ENCODE data around the gene SF3A2.
"Not testable (repeated sequence)": the region's sequence is repeated elsewhere in the genome, so short reads cannot be mapped to it uniquely, and the experiment has no call there.

SF3A2 gene, protein sequence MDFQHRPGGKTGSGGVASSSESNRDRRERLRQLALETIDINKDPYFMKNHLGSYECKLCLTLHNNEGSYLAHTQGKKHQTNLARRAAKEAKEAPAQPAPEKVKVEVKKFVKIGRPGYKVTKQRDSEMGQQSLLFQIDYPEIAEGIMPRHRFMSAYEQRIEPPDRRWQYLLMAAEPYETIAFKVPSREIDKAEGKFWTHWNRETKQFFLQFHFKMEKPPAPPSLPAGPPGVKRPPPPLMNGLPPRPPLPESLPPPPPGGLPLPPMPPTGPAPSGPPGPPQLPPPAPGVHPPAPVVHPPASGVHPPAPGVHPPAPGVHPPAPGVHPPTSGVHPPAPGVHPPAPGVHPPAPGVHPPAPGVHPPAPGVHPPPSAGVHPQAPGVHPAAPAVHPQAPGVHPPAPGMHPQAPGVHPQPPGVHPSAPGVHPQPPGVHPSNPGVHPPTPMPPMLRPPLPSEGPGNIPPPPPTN

DNA sequence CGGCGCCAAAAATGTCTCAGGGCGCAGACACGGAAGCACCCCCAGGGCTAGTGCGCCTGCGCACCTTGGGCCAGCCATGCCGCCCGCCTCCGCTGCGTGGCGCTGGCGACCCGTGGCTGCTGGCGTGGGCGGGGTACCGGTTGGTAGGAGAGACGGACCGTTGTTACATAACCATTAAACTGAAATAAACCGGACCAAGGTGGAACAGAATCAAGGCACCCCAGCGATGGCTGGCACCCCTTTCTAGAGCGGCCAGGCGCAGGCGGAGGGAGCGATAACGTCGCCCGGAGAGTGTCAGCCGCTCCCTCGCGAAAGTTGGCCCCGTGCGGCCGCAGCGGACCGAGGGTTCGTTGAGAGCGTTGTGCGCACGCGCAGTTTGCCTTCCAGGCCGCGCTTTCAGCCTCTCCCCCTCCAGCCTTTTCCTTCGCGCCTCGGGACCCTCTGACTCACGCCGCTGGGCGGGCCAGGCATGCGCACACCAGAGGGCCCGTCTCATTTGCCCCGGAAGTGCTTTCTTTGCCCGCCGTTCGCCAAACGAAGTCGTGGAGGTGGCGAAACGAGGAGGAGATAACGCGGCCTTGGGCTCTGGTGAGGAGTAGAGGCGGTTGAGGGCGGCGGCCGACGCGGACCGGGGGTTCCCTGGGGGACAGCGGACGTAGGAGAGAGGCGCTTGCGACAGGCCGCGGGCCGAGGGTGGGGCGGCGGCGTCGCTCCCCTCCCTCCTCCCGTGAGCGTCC, at the start of gene SF3A2, which contains the start of gene PLEKHJ1:
SF3A2 (plus strand) TSS at position 511 of the 737 bp plus-strand sequence. CDS start 6,595 bp downstream, outside the sequence.
PLEKHJ1 (minus strand) TSS at position 16 of the 737 bp plus-strand sequence. CDS start 81 bp downstream, outside the sequence.
- DNase-seq (ENCODE audit: low read depth): peak; percentile 97

DNA sequence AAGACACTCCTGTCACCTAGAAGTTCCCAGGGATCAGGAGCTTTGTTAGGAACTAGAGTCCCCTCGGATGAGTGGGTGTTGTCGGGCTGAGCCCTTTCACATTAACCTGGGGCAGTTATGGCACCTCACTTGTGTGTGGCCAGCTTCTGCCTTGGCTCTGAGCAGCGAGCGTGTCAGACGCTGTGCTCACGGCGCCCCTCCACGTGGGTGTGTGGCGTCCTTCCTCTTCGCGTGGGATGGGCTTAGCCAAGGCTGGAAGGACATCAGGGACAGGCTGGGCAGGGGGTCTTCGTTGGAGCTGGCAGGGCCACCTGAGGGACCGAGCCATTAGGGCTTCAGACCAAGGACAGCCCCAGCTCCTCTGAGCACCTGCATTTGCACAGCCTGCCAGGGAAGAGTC, 49.5 kb upstream of the SF3A2 start:
- no peak for DNase-seq (ENCODE audit: low read depth)

GRCh38 chr19:2188708-2189385, 47.8 kb upstream of the SF3A2 start:
- no peak for DNase-seq (ENCODE audit: low read depth)

GRCh38 chr19:2189880-2190279, 46.7 kb upstream of the SF3A2 start:
- no peak for DNase-seq (ENCODE audit: low read depth)

- no peak for DNase-seq (ENCODE audit: low read depth)
These were observed 45.7 kb upstream of the SF3A2 start for GRCh38 chr19:2190848-2191455.

DNA sequence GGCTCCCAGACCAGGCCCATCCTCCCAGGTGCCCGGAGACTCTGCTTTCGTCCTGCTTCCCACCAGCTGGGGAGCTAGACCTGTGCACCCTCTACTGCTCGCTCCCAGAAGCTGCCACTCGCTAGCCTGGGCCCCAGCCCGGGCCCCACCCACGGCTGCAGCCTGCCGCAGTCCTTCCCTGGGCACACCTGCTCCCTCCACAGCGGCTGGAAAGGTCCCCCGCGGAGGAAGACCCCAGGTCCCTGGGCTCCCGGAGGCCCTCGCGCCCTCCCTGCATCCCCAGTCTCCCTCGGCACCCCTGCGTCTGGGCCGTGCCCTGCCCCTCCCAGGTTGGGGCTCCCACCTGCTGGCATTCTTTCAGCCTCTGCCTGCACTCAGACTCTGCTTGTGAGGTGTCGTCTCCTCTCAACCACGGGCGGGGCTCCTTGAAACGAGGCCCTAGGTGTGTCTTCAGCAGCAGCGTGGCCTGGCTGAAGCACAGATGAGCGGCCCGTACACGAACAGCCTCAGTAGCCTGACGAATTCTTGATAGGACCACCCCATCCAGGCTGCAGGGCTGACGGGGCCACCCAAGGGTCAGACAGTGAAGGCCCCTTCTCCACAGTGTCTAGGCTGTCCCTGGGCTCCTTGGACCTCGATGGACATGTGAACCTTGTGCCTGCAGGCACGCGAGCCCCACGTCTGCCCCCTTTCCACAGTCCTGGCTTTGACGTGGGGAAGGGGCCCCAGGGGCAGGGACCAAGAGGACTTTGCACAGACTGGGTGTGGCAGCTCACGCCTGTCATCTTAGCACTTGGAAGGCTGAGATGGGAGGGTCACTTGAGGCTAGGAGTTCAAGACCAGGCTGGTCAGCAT, 44.9 kb upstream of the SF3A2 start:
- DNase-seq (ENCODE audit: low read depth): no peak

DNA sequence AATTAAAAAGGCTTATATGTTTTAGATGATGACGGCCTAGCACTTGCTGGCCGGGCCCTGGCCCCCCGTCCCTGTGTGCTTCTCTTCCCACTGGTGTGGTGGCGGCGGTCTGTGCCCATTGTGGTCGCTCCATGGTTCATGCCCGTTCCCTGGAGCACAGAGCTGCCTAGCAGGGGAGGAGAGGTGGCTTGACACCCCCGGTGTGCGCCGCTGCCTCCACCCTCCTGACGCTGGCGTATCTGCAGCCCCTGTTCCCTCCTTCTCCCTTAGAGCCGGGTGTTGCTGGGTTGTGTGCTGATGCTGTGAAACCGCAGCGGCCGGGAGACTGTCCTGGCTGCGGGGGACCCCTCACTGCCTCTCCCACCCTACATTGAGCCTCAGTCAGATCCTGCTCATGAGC, 43.8 kb upstream of the SF3A2 start:
- no peak for DNase-seq (ENCODE audit: low read depth)

- DNase-seq (ENCODE audit: low read depth): no peak
These were observed 42.8 kb upstream of the SF3A2 start for GRCh38 chr19:2193807-2194206.

DNA sequence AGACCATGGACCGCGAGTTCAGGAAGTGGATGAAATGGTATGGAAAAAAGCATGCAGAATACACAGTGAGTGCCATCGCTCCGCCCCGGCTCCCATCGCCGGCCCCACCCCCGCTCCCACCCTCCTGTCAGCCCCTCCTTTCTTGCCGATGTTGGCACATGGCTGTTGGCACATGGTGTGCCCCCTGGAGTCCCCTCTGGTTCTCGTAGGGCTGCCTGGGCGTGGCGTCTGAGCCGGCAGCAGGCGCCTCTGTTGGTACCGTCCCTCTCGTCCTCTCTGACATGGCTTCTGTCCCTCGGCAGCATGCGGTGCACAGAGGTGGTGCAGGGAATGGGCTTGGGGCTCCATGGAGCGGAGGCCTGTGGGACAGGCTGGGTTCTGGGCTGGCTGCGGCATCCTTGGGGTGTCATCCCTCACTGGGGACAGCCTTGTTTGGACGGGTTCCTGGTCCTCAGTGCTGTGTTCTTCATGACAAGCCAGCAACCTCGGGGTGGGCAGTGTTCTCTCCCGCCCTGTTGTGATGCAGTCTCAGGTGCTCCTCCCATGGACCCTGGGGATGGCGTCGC, 42.0 kb upstream of the SF3A2 start:
- DNase-seq (ENCODE audit: low read depth): no peak

- DNase-seq (ENCODE audit: low read depth): no peak
These were observed 41.3 kb upstream of the SF3A2 start for GRCh38 chr19:2195361-2195760.

DNA sequence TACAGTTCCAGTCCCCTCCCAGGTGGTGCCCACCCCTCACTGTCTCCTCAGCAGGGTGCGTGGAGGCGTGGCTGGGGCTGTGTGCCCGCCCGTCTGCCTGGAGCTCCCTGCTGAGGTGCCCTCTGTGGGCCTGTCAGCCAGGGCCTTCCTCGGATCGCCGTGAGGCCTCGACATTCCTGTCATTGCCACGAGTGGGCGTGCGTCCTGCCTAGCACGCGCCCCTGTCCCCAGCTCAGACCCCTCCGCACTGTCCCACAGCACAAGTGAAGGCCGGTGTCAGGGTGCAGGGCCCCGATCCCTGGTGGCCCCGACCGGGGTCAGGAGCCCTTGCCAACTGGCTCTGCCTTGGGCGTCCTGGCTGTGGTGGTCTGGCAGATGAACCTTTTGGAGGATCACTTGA, 40.7 kb upstream of the SF3A2 start:
- DNase-seq (ENCODE audit: low read depth): no peak

DNA sequence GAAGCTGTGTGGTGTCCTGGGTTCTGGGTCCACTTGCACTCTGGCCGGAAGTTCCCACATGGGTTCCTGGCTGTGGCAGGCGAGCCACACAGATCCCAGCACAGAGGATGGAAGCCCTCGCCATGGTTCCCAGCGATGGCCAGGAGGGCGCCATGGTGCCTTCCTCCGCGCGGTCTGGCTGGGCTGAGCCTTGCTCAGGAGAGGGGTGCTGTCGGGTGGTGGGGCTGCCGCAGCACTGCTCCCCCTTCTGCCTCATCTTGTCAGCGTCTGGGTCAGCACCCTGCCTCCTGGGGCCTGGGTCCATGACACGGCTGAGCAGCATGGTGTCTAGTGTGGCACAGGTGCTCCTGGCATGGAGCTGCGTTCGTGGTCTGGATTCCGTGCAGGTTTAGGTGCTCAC, 39.4 kb upstream of the SF3A2 start:
- no peak for DNase-seq (ENCODE audit: low read depth)

- DNase-seq (ENCODE audit: low read depth): no peak
These were observed 38.3 kb upstream of the SF3A2 start for GRCh38 chr19:2198317-2198716.

- no peak for DNase-seq (ENCODE audit: low read depth)
These were observed 37.4 kb upstream of the SF3A2 start for GRCh38 chr19:2199215-2199614.

- no peak for DNase-seq (ENCODE audit: low read depth)
These were observed 36.6 kb upstream of the SF3A2 start for GRCh38 chr19:2199861-2200623.

GRCh38 chr19:2200624-2201294, 35.9 kb upstream of the SF3A2 start:
- not testable (repeated sequence) for DNase-seq (ENCODE audit: low read depth)

DNA sequence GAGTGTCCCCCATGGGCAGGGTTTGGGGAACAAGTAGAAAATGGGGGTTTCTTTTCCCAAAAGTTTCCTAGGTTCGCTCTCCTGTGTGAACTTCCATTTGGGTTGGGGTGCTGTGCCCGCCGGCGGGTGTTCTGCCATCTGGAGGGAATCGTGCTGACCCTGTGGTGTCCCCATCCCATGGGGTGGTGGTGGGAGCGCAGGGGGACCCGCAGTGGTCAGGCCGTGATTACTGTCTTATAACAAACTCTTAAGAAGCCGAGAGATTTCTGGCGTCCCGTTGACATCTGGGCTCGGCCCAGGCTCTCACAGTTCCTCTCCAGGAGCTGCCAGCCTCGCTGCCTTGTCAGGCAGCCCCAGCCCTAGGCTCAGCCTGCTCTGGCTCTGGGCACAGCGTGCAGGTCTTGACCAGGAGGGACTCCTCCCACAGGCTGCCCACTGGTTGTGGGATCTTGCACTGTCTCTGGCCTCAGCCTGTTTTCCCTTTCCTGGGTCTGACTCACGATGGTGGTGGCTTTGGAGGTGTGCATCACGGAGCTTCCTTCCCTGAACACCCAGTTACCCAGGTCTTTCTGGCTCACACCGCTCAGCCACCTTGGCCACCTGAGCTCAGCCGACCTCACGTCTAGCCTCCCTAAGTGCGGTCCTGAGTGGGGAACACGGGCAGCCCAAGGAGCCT, 35.0 kb upstream of the SF3A2 start:
- DNase-seq (ENCODE audit: low read depth): no peak

DNA sequence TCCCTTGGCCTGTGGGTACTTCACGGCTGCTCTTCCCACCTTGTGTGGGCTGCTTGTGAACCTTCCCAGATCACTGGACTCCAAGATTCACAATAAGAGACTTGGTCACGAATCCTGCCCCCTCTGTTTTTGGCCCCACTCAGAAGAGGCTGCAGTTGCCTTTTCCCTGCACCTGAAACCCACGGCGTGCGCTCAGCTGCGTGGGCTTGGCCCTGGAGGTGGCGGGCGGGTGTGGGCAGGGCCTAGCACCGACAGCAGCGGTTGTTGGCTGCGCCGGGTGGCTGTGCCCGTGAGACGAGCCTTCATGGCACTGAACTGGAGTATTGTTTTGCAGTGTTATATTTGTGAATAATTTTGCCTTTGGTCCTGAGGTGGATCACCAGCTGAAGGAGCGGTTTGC, 34.3 kb upstream of the SF3A2 start:
- no peak for DNase-seq (ENCODE audit: low read depth)

DNA sequence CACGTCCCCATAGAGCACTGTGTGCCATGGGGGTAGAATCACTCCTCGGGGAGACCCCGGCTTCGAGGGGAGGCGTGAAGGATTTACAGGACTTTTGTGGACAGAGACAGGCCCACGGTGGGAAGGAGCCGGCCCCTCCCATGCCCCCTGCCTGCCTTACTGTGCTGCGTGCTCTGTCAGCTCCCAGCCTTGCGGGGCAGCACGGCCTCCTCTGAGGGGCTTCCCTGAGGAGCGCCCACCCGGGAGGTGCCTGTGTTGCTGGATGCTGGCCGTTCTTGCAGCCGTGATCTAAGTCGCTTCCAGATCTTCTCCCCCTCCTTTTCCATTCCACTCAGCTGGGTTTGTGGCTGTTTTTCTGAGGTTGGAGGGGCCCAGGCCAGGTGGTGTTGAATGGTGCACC, 29.6 kb upstream of the SF3A2 start:
- no peak for DNase-seq (ENCODE audit: low read depth)
